HuH-7.5 (cell line): ENCODE data around the gene RNF113B.

ENCODE experiments used
- DNase-seq: peaks from one replicate; pipeline ENCODE4 v3.0.0; 2011; ENCODE audit warnings: low spot score

The RNF113B gene

DNA sequence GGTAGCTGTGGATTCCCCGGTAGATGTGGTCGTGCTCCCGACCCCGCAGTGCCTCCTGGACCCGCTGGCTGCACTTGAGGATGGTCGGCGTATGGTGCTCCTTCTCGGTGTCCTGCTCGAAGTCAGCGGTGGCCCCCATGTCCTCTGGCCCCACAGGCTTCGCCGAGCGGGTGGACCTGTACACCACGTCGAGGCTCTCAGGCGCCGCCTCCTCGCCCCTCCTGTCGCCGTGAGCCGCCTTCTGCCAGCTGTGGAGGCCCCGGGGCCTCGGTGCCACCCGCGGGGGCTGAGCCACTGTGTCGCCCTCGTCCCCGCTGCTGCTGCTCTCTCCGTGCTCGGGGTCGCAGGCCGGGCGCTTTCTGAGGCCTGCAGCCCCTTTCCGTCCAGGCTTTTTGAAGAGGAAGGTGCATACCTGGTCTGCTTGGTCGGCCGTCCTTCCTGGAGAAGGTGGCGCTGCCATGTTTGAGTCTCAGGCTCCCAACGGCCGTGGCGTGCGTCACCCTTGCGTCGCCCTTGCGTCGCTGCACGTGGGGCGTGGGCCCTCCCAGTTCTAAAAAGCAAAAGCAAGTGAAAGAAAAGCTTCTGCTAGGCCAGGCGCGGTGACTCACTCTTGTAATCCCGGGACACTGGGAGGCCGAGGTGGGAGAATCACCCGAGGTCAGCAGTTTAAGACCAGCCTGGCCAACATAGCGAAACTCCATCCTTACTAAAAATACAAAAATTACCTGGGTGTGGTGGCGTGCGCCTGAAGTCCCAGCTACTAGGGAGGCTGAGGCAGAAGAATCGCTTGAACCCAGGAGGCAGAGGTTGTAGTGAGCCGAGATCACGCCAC is at the start of gene RNF113B:
Gene RNF113B, minus strand, starts transcription at position 493 of the 832 bp plus-strand sequence. Its CDS starts 33 bp downstream, at position 460.
- no peak for DNase-seq

DNA sequence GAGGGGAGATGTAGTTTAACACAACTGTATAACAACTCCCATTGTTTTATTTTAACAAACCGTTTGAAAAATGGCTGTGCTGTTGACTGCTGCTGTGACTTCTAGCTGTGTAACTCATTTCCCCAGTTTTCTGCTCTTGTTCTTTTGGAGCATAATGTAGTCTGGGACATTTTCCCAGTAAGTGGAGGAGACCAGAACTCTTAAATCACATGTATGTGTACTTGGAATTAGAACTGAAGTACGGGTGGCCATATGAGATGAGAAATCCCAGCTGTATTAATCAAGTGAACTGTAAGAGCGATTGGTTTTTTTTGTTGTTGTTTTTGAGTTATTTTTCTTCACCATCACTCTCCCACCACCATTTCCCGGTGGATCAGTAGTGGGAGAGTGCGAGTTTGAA is 49.4 kb upstream of the RNF113B start:
- DNase-seq: no peak

DNA sequence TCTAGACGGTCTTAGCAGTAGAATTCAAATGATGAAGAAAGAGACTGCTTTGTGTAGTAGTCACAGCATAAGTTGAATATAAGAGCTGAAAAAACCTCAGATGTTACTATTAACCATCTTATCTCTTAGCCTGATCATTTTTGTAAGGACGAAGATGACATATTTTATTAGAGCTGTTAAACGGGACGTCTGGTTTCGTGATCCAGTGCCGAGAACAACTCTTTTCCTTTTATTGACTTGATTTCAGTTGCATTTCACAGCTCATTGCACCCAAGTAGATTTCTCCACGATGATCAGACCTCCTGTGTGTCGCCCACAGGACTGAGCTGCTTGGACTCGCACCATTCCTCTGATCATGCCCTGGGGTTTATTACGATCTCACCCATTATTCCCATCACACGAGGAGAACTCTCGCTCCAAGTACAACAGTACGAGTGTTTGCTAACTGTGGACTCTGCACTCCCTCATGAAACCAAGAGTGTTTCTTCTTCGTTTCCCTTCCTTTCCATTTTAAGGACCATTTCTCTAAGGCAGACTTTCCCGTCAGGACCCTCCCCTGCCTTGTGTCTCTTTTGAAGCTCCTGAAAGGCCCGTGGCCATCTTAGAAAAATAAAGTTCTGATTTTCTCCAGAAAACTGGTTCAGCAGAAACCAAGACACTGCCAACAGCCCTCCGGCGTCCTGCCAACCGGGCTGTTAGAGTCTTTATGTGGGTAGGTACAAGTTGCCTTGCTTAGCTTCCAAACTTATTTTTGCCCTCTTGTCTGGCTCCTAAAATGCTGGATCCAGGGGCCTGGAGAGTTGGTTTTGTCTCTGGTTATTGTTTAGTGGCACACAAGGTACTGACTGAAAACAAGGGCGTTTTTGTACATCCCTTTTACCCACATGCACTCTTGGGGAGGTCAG is 48.2 kb upstream of the RNF113B start:
- no peak for DNase-seq

DNA sequence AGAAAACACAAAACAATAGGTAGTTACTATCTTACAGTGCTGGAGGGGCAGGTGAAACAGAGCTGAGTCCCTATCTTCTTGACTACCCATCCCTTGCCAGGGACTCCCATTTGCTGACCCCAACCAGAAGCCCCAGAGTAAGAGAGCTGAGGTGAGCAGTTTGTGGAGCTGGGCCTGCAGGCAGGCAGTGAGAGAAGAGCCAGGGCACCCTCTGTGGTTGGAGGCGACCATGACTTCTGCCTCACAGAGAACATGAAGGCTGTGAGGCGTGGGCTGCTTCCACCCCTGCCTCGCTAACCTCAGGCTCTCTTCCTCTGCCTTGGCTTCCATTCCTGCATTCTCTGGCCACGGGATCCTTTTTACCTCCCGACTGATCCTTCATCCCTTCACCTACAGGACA is 47.5 kb upstream of the RNF113B start:
- no peak for DNase-seq

DNA sequence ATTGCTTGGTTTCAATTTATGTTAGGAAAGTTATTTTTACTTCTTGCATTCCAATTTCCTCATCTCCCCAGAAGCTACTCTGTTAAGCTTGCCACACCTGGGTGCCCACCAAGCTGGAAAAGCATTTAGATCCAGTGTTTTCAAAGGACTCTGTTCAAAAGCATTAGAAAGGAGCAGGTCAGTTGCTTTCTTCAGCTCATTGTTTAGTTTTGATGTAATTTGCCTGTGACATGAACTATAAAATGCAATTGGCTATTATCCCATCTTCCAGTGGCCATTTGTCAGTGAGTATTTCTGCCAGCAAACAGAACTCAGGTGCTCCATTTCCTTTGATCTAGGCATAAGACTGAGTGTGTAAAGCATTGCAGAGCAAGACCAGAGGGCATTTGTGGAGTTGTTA is 46.7 kb upstream of the RNF113B start:
- DNase-seq: no peak

DNA sequence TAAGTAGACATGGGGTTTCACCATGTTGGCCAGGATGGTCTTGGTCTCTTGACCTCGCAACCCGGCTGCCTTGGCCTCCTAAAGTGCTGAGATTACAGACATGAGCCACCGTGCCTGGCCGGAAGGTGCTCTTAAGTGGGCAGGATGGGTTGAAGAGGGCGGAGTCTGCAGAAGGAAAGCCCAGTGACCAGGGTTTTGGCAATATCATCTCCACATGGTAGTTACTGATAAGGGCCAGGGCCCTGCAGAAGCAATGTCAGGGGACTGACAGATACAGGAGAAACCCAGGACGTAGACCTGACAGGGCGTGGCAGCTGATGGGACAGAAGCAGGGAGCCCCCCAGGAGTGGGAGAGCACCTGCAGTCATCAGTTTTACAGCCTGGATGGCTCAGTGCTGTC is 45.7 kb upstream of the RNF113B start:
- DNase-seq: no peak

DNA sequence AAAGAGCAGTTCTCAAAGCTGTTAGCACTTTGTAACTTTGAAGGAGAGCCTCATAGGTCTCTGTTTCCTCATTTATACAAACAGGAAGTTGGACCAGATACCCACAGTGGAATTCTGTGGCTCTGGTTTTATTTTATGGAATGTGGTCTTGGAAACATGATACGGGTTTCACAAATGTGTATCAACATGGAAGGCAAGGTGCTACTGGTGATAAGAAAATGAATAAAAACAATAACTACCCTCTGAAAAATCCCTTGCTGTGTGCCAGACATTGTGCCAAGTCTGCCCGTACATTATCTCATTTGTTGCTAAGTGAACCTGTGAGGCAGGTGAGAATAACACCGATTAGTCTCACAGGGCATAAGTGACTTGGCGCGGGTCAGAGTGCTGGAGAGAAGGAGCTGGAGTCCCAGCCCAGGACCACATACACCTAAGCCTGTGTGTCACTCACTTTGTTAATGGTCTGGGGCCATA is 45.0 kb upstream of the RNF113B start:
- DNase-seq: no peak

DNA sequence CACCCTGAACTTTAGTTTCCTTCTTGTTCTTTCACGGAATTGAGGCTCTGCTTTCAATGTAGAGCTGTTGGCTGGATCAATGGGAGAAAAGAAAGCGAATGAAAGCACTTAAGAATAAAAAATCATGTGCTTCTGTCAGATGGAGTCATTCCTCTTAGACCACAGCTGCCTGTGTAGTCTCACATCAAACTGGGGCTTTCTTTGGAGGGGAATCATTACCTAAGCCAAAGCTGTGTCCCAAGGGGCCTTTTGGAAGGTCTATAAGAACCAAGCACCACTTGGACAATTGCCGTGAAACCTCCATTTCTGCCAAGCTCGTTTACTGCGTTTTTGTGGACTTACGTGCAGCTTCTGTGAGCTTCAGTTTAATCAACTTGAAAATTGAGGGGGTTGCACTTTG is 44.2 kb upstream of the RNF113B start:
- DNase-seq: no peak

DNA sequence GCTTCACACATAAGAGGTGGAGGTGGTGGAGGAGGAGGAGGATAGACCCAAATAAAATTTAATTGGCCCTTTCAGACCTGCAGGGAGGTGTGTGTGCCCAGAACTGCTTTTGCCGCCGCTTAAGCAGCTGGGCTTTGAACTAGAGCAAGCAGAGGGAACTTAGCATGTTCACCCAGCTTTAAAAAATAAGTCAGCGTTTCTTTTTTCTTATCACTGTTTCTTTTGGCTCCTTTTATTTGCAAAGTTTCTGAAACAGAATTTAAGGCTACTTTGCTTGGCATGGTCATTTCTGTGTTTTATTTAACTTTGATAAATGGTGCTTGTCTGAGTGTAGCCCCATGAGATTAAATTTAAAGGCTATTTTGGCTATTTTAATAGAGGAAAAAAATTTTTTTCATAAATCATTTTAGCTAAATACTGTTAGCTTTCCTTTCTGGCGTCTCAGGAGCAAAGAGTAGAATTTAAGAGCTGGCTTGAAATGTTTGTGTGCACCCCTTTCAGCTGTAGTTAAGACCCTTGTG is 43.3 kb upstream of the RNF113B start:
- DNase-seq: no peak

DNA sequence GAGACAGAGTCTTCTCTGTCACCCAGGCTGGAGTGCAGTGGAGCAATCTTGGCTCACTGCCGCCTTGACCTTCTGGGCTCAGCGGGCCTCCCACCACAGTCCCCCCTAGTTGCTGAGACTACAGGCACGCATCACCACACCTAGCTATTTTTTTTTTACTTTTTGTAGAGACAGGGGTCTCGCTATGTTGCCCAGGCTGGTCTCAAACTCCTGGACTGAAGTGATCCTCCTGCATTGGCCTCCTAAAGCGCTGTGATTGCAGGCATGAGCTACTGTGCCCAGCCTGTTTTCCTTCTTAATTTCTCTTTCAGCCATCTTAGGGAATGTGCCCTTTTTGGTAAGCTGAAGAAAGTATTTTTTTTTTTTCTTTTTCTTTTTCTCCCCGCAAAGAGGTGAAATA is 42.6 kb upstream of the RNF113B start:
- DNase-seq: no peak

DNA sequence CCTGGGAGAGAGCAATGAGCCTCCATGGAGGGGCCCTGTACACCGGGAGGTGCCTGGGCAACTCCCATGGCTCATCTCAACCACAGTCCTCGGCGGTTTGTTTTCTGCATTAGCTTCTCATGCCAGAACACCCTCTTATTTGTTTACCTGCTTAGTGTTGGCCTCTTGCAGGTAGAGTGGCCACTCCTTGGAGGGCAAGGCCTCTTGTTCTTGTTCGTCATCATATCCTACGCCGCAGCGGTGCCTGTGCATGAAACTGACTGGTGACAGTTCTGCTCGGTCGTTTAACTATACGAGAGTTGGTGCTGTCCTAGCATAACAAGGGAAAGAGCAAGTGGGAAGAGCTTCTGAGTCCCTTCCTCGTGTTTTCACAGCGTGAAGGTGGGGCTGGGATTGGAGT is 40.5 kb upstream of the RNF113B start:
- DNase-seq: no peak

DNA sequence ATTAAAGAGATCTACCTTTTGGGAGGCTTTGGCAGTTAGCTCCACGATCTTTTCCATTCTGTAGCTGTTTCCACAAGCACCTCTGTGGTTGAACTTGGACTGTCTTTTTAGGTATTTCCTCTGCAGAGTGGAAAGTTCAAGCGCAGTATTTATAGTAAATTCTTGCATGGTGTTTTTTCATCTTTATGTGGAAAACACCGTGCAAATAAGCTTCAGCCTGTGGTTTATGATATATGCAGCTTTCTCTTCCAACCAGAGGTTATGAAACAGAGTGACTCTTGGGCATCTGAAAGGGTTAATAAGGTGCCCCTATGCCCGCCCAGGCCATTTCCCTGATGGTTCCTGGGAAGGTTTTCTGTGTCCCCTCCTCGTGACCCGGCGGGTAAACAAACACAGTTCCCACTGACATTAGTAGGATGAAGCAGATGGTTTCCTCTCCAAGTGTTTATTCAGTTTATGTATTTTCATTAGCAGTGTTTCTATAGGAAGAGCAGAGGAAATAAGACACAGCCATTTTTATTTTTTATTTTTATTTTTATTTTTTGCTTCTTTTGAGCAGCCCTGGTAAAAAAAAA is 39.7 kb upstream of the RNF113B start:
- DNase-seq: no peak

DNA sequence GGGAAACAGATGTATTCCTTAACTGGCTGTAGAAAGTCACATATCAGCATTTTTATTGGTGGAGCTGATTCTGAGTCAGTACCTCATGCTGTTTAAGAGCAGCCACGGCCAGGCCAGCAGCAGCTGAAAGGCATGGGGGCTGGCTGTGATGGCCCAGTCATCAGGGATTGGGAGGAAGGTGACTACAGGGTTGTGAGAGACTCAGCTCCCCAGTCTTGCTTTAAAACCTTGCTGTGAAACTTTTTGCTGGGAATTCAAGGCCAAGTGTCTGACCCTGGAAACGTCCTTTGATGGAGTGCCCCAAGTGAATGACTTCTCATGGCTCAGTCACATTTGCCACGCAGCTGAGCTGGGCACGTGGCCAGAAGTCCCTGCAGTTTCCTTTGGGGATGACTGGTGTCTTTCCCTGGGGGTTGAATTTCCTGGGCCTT is 39.1 kb upstream of the RNF113B start:
- no peak for DNase-seq

DNA sequence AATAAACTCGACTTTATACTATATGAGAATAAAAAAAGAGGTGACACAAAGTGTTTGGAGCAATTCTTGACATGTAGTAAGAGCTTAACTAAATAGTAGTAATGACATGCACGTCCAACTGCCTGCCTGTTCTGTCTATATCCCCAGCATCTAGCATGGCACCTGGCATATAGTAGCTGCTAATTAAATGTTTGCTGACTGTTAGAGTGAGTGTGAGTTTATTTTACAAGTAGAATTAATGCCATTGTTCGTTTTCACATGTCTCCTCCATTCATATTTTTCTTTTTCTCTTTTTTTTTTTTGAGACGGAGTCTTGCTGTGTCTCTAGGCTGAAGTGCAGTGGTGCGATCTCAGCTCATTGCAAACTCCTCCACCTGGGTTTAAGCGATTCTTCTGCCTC is 38.4 kb upstream of the RNF113B start:
- no peak for DNase-seq

DNA sequence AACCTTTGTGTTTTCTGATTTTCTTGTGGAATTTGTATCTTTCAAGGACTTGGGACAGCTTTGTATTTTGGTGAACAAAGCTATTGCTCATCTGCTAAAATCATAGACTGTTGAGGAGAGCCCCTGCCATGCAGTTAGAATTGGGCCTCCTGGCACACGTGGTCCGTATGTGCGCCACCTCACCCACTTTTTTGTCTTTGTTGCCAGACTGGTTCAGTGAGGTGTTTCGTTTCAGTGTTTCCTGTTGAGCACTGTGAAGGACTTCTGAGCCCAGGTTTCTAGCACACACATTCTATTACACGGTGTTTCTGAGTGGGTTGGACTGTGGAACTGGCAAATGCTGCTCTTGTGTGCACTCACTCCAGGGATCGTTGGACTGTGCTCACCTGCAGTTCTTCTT is 37.6 kb upstream of the RNF113B start:
- DNase-seq: no peak

DNA sequence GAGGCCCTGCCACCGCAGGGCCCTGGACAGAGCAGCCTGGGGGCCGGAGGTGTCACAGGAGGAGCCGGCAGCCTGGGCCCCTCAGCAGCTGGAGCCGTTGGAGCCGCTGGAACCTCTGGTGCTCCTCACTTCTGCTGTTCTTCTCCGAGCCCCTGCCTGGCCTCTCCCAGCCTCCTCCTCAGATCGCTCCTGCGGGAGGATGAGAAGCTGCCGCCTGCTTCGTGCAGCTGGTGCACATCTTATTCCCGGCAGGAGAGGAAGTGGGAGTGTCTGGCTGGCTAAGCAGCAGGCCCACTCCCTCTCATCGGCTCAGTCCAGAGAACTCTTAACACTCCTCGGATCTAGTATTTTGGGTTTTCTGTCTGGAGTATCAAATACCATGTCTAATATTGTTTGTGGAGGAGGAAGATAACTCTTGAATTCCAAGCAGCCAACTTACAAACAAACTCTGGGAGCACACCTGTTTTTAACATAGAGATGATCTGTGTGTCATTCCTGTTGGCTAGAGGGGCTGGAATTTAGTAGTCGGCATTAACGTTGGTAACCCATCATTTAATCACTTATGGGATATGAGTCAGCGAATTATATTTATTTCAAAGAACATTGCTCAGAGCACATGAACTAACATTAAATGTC is 37.1 kb upstream of the RNF113B start:
- no peak for DNase-seq

DNA sequence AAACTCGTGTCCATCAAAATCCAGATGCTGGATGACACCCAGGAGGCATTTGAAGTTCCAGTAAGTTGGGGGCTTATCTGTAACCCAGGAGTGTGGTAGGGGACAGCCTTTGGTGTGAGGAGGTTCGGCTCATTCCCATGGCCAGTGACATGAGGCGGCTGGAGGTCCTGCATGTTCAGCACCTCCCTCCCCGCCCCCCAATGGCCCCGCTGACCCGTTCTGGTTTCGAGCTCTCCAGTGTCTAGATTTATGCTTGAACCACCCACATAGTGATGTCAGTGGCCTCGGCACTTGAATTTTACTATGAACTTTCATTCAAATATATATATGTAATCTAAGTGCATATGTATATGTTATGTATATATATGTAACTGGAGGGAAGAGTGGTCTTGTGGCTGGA is 36.3 kb upstream of the RNF113B start:
- DNase-seq: no peak

DNA sequence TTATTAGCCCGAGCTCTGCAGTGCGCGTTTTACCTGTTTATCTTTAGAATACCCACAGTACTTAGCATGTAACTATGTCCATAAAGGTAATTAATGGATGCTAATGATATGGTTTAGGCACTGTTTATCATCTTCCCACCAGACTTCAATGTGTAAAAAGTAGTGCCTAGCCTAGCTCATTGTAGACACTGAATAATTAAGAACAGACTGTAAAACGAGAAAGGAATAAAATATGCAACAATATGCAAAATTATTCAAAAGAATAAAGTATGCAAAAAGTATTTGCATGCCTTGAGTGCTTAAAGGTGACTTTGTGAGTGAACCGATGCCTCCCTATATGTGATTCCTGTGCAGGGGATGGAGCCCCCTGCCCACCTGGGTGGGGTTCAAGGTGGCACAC is 35.7 kb upstream of the RNF113B start:
- DNase-seq: no peak

DNA sequence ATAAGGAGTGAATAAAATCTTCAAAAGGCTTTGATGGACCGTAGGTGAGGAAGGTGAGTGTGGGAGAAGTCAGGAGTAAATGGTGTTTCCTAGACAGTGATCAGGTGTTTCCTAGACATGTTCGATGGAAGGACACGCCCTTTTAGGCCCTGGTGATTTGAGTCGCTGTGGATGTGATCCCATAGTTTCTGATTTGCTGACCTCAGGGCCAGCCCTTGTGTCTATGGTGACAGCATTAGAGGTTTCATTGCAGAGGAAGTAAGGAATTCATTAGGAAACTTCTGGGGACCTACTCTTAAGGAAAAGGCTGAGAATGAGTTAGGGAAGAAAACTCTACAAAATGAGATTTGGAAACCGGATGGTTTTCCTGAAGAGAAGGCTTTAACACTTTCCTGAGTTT is 31.5 kb upstream of the RNF113B start:
- no peak for DNase-seq

DNA sequence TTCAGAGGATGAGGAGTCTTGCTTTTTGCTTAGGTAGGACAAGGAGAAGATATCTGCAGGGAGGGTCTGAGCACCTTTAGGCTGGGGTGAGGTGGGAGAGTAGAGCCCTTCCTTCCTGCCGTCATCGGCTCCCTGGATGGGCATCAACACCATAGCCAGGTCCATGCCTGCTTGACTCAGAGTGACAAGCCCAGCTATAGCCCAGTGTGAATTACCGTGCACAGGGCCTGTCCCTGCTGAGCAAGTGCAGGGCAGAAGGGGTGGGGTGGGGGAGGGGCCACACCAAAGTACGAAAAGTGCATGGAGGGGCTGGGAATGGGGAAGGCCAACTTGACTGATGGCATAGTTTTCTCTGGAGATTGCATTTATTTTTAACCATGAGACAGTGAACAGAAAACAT is 30.3 kb upstream of the RNF113B start:
- DNase-seq: no peak

DNA sequence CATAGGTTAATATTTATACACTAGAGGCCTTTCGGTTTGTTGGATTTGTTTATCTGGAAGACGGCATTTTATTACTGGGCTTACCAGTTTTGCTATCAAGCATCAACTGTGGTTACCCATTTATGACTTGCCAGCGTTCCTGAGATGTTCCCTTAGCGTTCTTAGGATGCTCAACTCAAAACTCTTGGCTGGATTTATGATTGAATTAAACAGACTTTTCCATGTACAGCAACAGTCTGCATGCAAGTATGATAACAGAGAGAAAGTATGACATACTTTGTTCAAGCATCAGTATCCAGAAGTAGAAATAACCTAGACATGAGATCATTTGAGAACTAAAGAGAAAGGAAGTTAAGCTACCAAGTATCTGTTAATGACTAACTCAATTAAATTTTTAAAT is 29.9 kb upstream of the RNF113B start:
- DNase-seq: no peak

DNA sequence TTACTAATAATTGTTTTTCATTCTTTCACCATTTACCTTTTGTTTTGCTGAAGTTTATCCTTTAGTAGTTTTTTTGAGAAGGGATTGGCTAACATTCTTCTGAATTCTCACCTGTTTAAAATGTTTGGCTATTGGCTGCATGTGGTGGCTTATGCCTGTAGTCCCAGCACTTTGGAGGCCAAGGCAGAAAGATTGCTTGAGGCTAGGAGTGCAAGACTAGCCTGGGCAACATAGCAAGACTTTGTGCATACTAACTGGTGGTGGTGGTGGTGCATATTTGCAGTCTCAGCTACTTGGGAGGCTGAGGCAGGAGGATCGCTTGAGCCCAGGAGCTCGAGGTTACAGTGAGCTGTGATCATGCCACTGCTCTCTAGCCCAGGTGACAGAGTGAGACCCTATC is 27.5 kb upstream of the RNF113B start:
- DNase-seq: no peak
